ENCODE data around the gene USP28.
"Not testable (repeated sequence)": the region's sequence is repeated elsewhere in the genome, so short reads cannot be mapped to it uniquely, and the experiment has no call there.

The USP28 gene

GRCh38 chr11:113875234-113876073, at the start of gene USP28:
Gene USP28 (minus strand): TSS chr11:113875572. CDS start chr11:113875501, 71 bp downstream.
- DNase-seq, result peak; percentile 96

GRCh38 chr11:113923572-113923971, 48.2 kb upstream of the USP28 start:
- DNase-seq, result no peak

- DNase-seq, result not testable (repeated sequence)
Measured at GRCh38 chr11:113911491-113911890, 36.1 kb upstream of the USP28 start.

GRCh38 chr11:113908098-113908497, 32.7 kb upstream of the USP28 start:
- DNase-seq, result no peak

- no peak for DNase-seq
Measured at GRCh38 chr11:113907681-113908080, 32.3 kb upstream of the USP28 start.

GRCh38 chr11:113907152-113907551, 31.8 kb upstream of the USP28 start:
- no peak for DNase-seq

- no peak for DNase-seq
Measured at GRCh38 chr11:113906516-113906915, 31.1 kb upstream of the USP28 start.

GRCh38 chr11:113906038-113906437, 30.7 kb upstream of the USP28 start:
- DNase-seq, result peak; percentile 67

- DNase-seq, result no peak
Measured at GRCh38 chr11:113904379-113905101, 29.2 kb upstream of the USP28 start, which contains the start of gene HTR3B. Gene HTR3B (plus strand): TSS chr11:113904796. CDS start chr11:113904934, 138 bp downstream.

- DNase-seq, result no peak
Measured at GRCh38 chr11:113901141-113901540, 25.8 kb upstream of the USP28 start.

- DNase-seq, result peak; percentile 34
Measured at GRCh38 chr11:113896156-113896879, 20.9 kb upstream of the USP28 start.

- no peak for DNase-seq
Measured at GRCh38 chr11:113895367-113896155, 20.2 kb upstream of the USP28 start.

GRCh38 chr11:113894421-113894996, 19.1 kb upstream of the USP28 start:
- DNase-seq, result no peak

- no peak for DNase-seq
Measured at GRCh38 chr11:113888848-113889247, 13.5 kb upstream of the USP28 start.

- DNase-seq, result no peak
Measured at GRCh38 chr11:113885897-113886296, 10.5 kb upstream of the USP28 start.

GRCh38 chr11:113884361-113884836, 9.0 kb upstream of the USP28 start:
- DNase-seq, result no peak

GRCh38 chr11:113881856-113882255, 6.5 kb upstream of the USP28 start:
- DNase-seq, result no peak

GRCh38 chr11:113880971-113881370, 5.6 kb upstream of the USP28 start:
- no peak for DNase-seq

- DNase-seq, result not testable (repeated sequence)
Measured at GRCh38 chr11:113879446-113879845, 4.1 kb upstream of the USP28 start.

GRCh38 chr11:113877670-113878055, 2.3 kb upstream of the USP28 start:
- no peak for DNase-seq

GRCh38 chr11:113876798-113877669, 1.7 kb upstream of the USP28 start:
- no peak for DNase-seq

Data from HCEC 1CT (cell line).